Hematopoietic multipotent progenitor cell treated with erythropoietin and hydrocortisone succinate and interleukin-3 and kit ligand, for 6 days (in vitro differentiated cells): Measurements from ENCODE around the gene EPB41L4B.
A peak's percentile ranks its signal among the peaks of the same experiment; 100 is the strongest.

Experiments used
- DNase-seq: peaks from one replicate; pipeline ENCODE4 v3.0.0-alpha.2; 2015

The EPB41L4B gene

GRCh38 chr9:109192732-109193361 lies 128.0 kb downstream of the EPB41L4B start:
- peak; percentile 13 for DNase-seq

- no peak for DNase-seq
These were observed 129.1 kb downstream of the EPB41L4B start for GRCh38 chr9:109191746-109192145.

GRCh38 chr9:109190151-109190550 lies 130.7 kb downstream of the EPB41L4B start:
- DNase-seq, result no peak

- no peak for DNase-seq
These were observed 133.9 kb downstream of the EPB41L4B start for GRCh38 chr9:109186857-109187520.

GRCh38 chr9:109182940-109183798 lies 137.7 kb downstream of the EPB41L4B start:
- peak; percentile 57 for DNase-seq

GRCh38 chr9:109182550-109182939 lies 138.3 kb downstream of the EPB41L4B start:
- DNase-seq, result no peak

- DNase-seq, result no peak
These were observed 139.6 kb downstream of the EPB41L4B start for GRCh38 chr9:109181284-109181683.

- no peak for DNase-seq
These were observed 140.9 kb downstream of the EPB41L4B start for GRCh38 chr9:109179801-109180523.

GRCh38 chr9:109176963-109177362 lies 143.9 kb downstream of the EPB41L4B start:
- no peak for DNase-seq

- DNase-seq, result no peak
These were observed 144.5 kb downstream of the EPB41L4B start for GRCh38 chr9:109176386-109176785.

GRCh38 chr9:109172935-109173334 lies 147.9 kb downstream of the EPB41L4B start:
- no peak for DNase-seq

GRCh38 chr9:109171926-109172325 lies 148.9 kb downstream of the EPB41L4B start:
- no peak for DNase-seq

- no peak for DNase-seq
These were observed 152.7 kb downstream of the EPB41L4B start for GRCh38 chr9:109168170-109168569.

- DNase-seq, result no peak
These were observed 153.1 kb downstream of the EPB41L4B start for GRCh38 chr9:109167716-109168115.

- DNase-seq, result no peak
These were observed 153.9 kb downstream of the EPB41L4B start, which contains the start of gene FRRS1L for GRCh38 chr9:109166771-109167601. FRRS1L (minus strand) TSS chr9:109167249; CDS start chr9:109167138, 111 bp downstream.

GRCh38 chr9:109166171-109166770 lies 154.6 kb downstream of the EPB41L4B start:
- DNase-seq, result no peak

GRCh38 chr9:109164042-109164441 lies 156.8 kb downstream of the EPB41L4B start:
- DNase-seq, result no peak

GRCh38 chr9:109163194-109163593 lies 157.7 kb downstream of the EPB41L4B start:
- no peak for DNase-seq

GRCh38 chr9:109162677-109163076 lies 158.2 kb downstream of the EPB41L4B start:
- DNase-seq, result no peak

GRCh38 chr9:109161471-109161870 lies 159.4 kb downstream of the EPB41L4B start:
- no peak for DNase-seq

GRCh38 chr9:109159583-109159982 lies 161.3 kb downstream of the EPB41L4B start:
- no peak for DNase-seq

- DNase-seq, result no peak
These were observed 162.2 kb downstream of the EPB41L4B start for GRCh38 chr9:109158651-109159050.
